ENCODE measurements around the gene DNAAF5.

GRCh38 chr7:703049-703448, 23.4 kb upstream of the DNAAF5 start:
- TF ChIP-seq POLR2A (IDR thresholded peaks at IDR 0.05; ENCODE audit: low read length) = no peak
- no peak for TF ChIP-seq GATA1 (IDR thresholded peaks at IDR 0.05; ENCODE audit: low read depth, low read length)
